Endothelial cell of umbilical vein (primary cell): Measurements from ENCODE around the gene CACNA1B. TPM values are rescaled to one million over a fixed set of nuclear protein-coding genes. Genes with fewer than 3 reads are reported as not detected.

Experiments used
- BruUV-seq: library from RNA; stranded (reverse); fragments of 400-500 nt; replicated peaks from 2 replicates; lab custom pipeline; 2021; lab: Mats Ljungman, UMichigan
- CTCF ChIA-PET: fragments of 300-600, 350-600 bp; sonication (Branson Sonifier 250); formaldehyde crosslinking; loops from one replicate; lab custom pipeline; 2021; ENCODE audit warnings: antibody characterized with exemption, inconsistent platforms; lab: Charles Lee
- POLR2A ChIA-PET: fragments of 300-600, 350-600 bp; sonication (Branson Sonifier 250); formaldehyde crosslinking; loops from one replicate; lab custom pipeline; 2021; ENCODE audit warnings: antibody characterized with exemption, inconsistent platforms; lab: Charles Lee
- DNase-seq: peaks from one replicate; pipeline ENCODE4 v3.0.0-alpha.2; 2011; ENCODE audit warnings: low read depth, low spot score
- FAIRE-seq: peaks from 2 replicates; lab custom pipeline; 2011; peaks lifted over from hg19 to GRCh38; lab: Jason Lieb, UNC
- H2AFZ ChIP-seq: 2 replicates; pipeline ENCODE4 v1.6.0; 2012; ENCODE audit warnings: low read depth, low read length, control low read depth, inconsistent platforms
- H3K27ac ChIP-seq: 2 replicates; pipeline ENCODE4 v1.5.1; 2011; ENCODE audit warnings: low read depth, mild to moderate bottlenecking, control low read depth, low read length, moderate library complexity; ENCODE audit not compliant: insufficient read depth
- H3K27me3 ChIP-seq, 2 experiments: 2 replicates each; pipeline versions ENCODE4 v1.6.0 to v1.6.1; 2011; ENCODE audit warnings: low read length in 2 of 2, mixed read lengths in 1 of 2; ENCODE audit not compliant: control insufficient read depth in 2 of 2, insufficient read depth in 2 of 2
- H3K36me3 ChIP-seq, 2 experiments: 2 replicates in 1 of 2; 3 replicates in 1 of 2; pipeline ENCODE4 v1.5.1; 2011; ENCODE audit warnings: low read length in 2 of 2, mild to moderate bottlenecking in 1 of 2, moderate library complexity in 1 of 2; ENCODE audit not compliant: control insufficient read depth in 2 of 2, insufficient read depth in 2 of 2; ENCODE audit errors: extremely low read depth in 1 of 2
- H3K4me1 ChIP-seq: 3 replicates; pipeline ENCODE4 v1.5.1; 2011; ENCODE audit warnings: mild to moderate bottlenecking, low read length; ENCODE audit not compliant: control insufficient read depth, insufficient read depth; ENCODE audit errors: extremely low read depth
- H3K4me2 ChIP-seq: 2 replicates; pipeline ENCODE4 v1.6.1; 2011; ENCODE audit warnings: low read length, control low read depth, mixed read lengths; ENCODE audit not compliant: insufficient read depth
- H3K4me3 ChIP-seq, 3 experiments: fragments of 200-600 bp in 1 of 3; sonication (generic), shearing (Covaris generic) in 1 of 3; replicated peaks in 1 of 3; 2 replicates each; pipeline ENCODE4 v1.5.1; 2011 to 2016; ENCODE audit warnings: control low read depth in 3 of 3, low read length in 3 of 3, mild to moderate bottlenecking in 2 of 3, inconsistent platforms in 1 of 3, low read depth in 1 of 3, moderate library complexity in 1 of 3; ENCODE audit not compliant: insufficient read depth in 1 of 3
- H3K79me2 ChIP-seq: 2 replicates; pipeline ENCODE4 v1.6.0; 2012; ENCODE audit warnings: low read length, inconsistent platforms; ENCODE audit not compliant: control insufficient read depth, insufficient read depth
- H3K9ac ChIP-seq: replicated peaks from 2 replicates; pipeline ENCODE3; 2011; ENCODE audit warnings: low read length, control low read depth; ENCODE audit not compliant: insufficient read depth; ENCODE audit errors: extremely low read depth
- H3K9me1 ChIP-seq: replicated peaks from 3 replicates; pipeline ENCODE4 v1.6.0; 2011; ENCODE audit warnings: mild to moderate bottlenecking, low read length; ENCODE audit not compliant: control insufficient read depth, insufficient read depth; ENCODE audit errors: extremely low read depth
- H3K9me3 ChIP-seq: replicated peaks from 2 replicates; pipeline ENCODE4 v1.5.1; 2012; ENCODE audit warnings: low read length, inconsistent platforms; ENCODE audit not compliant: control insufficient read depth, insufficient read depth
- H4K20me1 ChIP-seq: replicated peaks from 2 replicates; pipeline ENCODE3; 2011; ENCODE audit warnings: mild to moderate bottlenecking, low read length; ENCODE audit not compliant: control insufficient read depth, insufficient read depth; ENCODE audit errors: extremely low read depth
- CTCF ChIP-seq, 2 donors: IDR thresholded peaks; 1 replicate in 1 of 2; 2 replicates in 1 of 2; pipeline ENCODE4 v1.5.1; 2011; ENCODE audit warnings: low read length in 2 of 2, mild to moderate bottlenecking in 2 of 2, moderate library complexity in 2 of 2, control low read depth in 1 of 2, inconsistent platforms in 1 of 2, low read depth in 1 of 2; ENCODE audit not compliant: insufficient read depth in 1 of 2; ENCODE audit errors: extremely low read depth in 1 of 2
- EZH2 ChIP-seq: IDR thresholded peaks from 2 replicates; pipeline ENCODE4 v1.6.1; 2012; ENCODE audit warnings: borderline replicate concordance, low read depth, mild to moderate bottlenecking, moderate library complexity, low read length, inconsistent platforms; ENCODE audit not compliant: severe bottlenecking
- GATA2 ChIP-seq: IDR thresholded peaks from 2 replicates; pipeline ENCODE4 v1.7.0; 2011; ENCODE audit warnings: low read depth, mild to moderate bottlenecking, moderate library complexity, mixed read lengths, low read length; ENCODE audit not compliant: insufficient read length, insufficient read depth
- JUN ChIP-seq: IDR thresholded peaks from 2 replicates; pipeline ENCODE4 v1.6.1; 2011; ENCODE audit warnings: borderline replicate concordance, low read depth; ENCODE audit not compliant: insufficient read length, insufficient read depth
- POLR2A ChIP-seq: IDR thresholded peaks from 2 replicates; pipeline ENCODE4 v1.6.1; 2012; ENCODE audit warnings: low read depth, mild to moderate bottlenecking, control low read depth, low read length
- POLR2AphosphoS5 ChIP-seq: IDR thresholded peaks from 2 replicates; pipeline ENCODE4 v1.6.1; 2012; ENCODE audit warnings: low read depth, mild to moderate bottlenecking, control low read depth, low read length, moderate library complexity; ENCODE audit not compliant: insufficient read depth
- dilution Hi-C: fragments of 300-500 bp; cut with MboI; formaldehyde crosslinking; loops from one replicate; pipeline ENCODE4 v1.15.0; 2019; ENCODE audit warnings: low sequenced_read_pairs; ENCODE audit not compliant: extremely low pct_ligation_motif_present
- intact Hi-C: fragments of 100-400 bp; cut with micrococcal nuclease; formaldehyde crosslinking; loops from one replicate; pipeline ENCODE4 v1.10.0; 2022
- polyA plus RNA-seq, 4 experiments: library from polyadenylated mRNA; depleted of rRNA in 3 of 4; stranded (reverse) in 3 of 4; unstranded in 1 of 4; fragments of >200 nt; gene quantifications; 2 replicates each; pipeline versions ENCODE4 v1.2.1 to v1.2.3, GENCODE V29; 2011 to 2012; ENCODE audit warnings: missing spikeins in 1 of 4
- total RNA-seq: library from RNA; stranded (reverse); gene quantifications from 2 replicates; pipeline ENCODE4 v1.2.3, GENCODE V29; 2021
- TF ChIP-seq, protein P1 (sequence below): IDR thresholded peaks from 2 replicates; pipeline ENCODE4 v1.6.1; 2011; ENCODE audit not compliant: insufficient read depth, insufficient read length

CACNA1B gene
- total and polyA plus RNA-seq, 2 donors (not counting 3 experiments of a cell fraction or from before 2014, with no cell fraction given), result 0.11 to 0.41 TPM

DNA sequence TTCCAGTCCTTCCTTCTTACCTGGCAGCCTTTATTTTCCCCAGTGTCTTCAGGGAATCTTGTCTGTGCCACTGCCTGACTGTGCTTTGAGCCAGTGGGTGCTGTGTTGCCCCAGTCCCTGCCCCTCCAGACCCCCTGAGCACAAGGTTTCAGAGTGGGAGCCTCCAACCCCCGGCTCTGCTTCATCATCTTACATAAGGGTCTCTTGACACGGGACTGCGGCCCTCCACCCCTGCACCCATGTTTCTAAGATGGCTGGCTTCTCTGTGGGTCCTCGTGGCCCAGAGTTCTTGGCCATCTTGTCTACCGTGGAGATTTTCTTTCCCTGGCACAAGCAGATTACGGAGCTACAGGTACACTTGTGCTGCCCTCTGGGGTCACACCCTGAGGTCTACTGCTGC is 194.1 kb downstream of the CACNA1B start:
- BruUV-seq, result no TSS peak
- no peaks in the 10 kb centered on the region for H3K4me1 ChIP-seq
- no peak overlapping the region for H3K4me3 ChIP-seq
- H3K9me1 ChIP-seq, result no peaks in the 10 kb centered on the region
- no peak overlapping the region for H3K27ac ChIP-seq
- H3K4me2 ChIP-seq, result no peak overlapping the region
- no peaks in the 10 kb centered on the region for H3K36me3 ChIP-seq
- no peaks in the 10 kb centered on the region for H3K27me3 ChIP-seq
- DNase-seq, result no peak
- no peak overlapping the region for H2AFZ ChIP-seq
- POLR2A ChIA-PET, result no interaction called here
- no peaks in the 10 kb centered on the region for H3K79me2 ChIP-seq
- FAIRE-seq, result no peak
- no peak overlapping the region for H3K9ac ChIP-seq
- dilution Hi-C loops (no loop called here), intact Hi-C loops (no loop called here)
- CTCF ChIA-PET, result no interaction called here
- TF ChIP-seq CTCF (IDR thresholded peaks at IDR 0.05; ENCODE audit: extremely low read depth in 1 of 2, insufficient read depth in 1 of 2, low read depth in 1 of 2, low read length in 2 of 2) (no peak), POLR2AphosphoS5 (no peak), GATA2 (no peak), JUN (no peak), POLR2A (no peak), EZH2 (no peak)
- TF ChIP-seq, protein P1, sequence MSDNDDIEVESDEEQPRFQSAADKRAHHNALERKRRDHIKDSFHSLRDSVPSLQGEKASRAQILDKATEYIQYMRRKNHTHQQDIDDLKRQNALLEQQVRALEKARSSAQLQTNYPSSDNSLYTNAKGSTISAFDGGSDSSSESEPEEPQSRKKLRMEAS, result no peak
- no peaks in the 10 kb centered on the region for H4K20me1 ChIP-seq
- no peaks in the 10 kb centered on the region for H3K9me3 ChIP-seq
